ENCODE data around the gene FMO5.
"Not testable (repeated sequence)": the region's sequence is repeated elsewhere in the genome, so short reads cannot be mapped to it uniquely, and the experiment has no call there.

FMO5 gene

GRCh38 chr1:147197324-147197723 lies 27.8 kb downstream of the FMO5 start:
- H3K27ac Mint-ChIP-seq, H3K27me3 Mint-ChIP-seq, H3K4me3 Mint-ChIP-seq, H3K9me3 Mint-ChIP-seq, H3K4me1 Mint-ChIP-seq: not testable (repeated sequence)
- H3K36me3 Mint-ChIP-seq, result peaks cover 15% of the 10 kb centered on the region

- H3K27ac Mint-ChIP-seq, result no peak overlapping the region
- H3K4me1 Mint-ChIP-seq, result no peaks in the 10 kb centered on the region
- peaks cover 9% of the 10 kb centered on the region for H3K36me3 Mint-ChIP-seq
- no peaks in the 10 kb centered on the region for H3K9me3 Mint-ChIP-seq
- no peak overlapping the region for H3K4me3 Mint-ChIP-seq
- no peaks in the 10 kb centered on the region for H3K27me3 Mint-ChIP-seq
These were observed 35.6 kb downstream of the FMO5 start for GRCh38 chr1:147189514-147189913.

DNA sequence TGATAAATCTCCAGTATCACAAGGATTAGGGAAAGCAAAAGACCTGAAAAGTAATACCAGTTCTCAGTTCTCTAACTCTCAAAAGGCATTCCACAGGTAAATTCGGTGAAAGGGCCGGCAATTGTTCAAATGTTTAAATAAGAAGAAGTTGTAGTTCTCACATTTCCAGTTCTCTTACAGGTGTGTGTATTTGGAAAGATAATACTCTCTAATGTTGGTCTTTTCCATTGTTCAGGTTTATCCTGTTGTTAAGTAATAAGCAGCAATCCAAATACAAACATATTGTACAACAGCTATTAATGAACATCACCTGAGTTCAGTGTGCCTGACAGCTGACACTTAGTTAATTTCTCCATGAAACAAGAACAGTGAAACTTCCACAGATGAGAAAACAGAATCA lies 39.7 kb downstream of the FMO5 start:
- Mint-ChIP-seq H3K27me3 (peaks cover 1% of the 10 kb centered on the region), H3K4me1 (no peaks in the 10 kb centered on the region), H3K4me3 (no peak overlapping the region), H3K27ac (no peak overlapping the region), H3K9me3 (no peaks in the 10 kb centered on the region), H3K36me3 (peaks cover 4% of the 10 kb centered on the region)

GRCh38 chr1:147177611-147178380 lies 47.3 kb downstream of the FMO5 start:
- Mint-ChIP-seq H3K9me3 (peaks cover 18% of the 10 kb centered on the region), H3K27ac (no peak overlapping the region), H3K36me3 (peaks cover 23% of the 10 kb centered on the region), H3K4me1 (peaks cover 15% of the 10 kb centered on the region), H3K27me3 (peaks cover 1% of the 10 kb centered on the region), H3K4me3 (no peak overlapping the region)

DNA sequence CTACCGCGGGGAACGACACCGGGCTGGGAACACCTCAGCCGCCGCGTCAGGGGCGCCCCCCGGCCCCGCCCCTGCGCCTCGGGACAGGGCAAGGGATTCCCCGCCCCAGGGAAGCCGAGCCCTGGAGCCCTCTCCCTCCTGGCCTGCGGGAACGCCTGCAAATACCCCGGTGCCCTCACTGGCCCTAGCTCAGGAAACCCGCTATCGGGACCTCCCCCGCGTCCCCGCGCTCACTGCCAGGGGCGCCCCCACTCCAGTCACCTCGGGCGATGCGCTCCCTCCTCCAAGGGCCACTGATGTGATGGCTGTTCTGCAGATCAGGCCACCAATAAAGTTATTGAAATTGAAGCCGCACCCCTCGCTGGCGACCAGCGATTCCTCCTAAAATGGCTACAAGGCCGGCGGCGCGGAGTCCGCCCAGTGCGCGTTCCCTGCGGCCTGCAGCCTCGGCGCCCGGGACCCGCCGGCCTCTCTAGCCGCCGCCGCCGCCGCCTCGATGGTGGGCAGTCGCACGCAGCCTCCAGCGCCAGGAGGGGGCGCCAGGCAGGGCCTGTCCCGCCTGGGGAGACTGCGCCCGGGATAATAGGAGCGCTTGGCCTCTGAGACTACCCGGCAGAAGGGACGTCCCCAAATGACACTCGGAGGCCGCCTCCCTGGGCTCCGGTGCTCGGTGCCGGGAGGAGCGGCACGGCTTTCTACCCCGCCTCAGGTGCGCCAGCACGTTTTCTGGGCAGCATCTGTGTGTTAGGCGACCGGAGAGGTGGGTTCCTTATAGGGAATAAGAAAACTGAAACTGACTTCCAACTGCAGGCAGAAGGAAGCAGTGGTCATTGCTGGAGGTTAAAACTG lies 52.7 kb downstream of the FMO5 start, which contains the start of gene PRKAB2:
Gene PRKAB2, minus strand, starts transcription at position 303 of the 849 bp plus-strand sequence. CDS start 326 bp downstream, outside the sequence.
- peak within 1 kb of the TSS; percentile 97 for H3K4me3 Mint-ChIP-seq
- H3K36me3 Mint-ChIP-seq, result peaks cover 17% of the 10 kb centered on the region
- H3K27me3 Mint-ChIP-seq, result no peaks in the 10 kb centered on the region
- peak within 1 kb of the TSS; percentile 96 for H3K27ac Mint-ChIP-seq
- H3K4me1 Mint-ChIP-seq, result peaks cover 37% of the 10 kb centered on the region
- peaks cover 4% of the 10 kb centered on the region for H3K9me3 Mint-ChIP-seq

DNA sequence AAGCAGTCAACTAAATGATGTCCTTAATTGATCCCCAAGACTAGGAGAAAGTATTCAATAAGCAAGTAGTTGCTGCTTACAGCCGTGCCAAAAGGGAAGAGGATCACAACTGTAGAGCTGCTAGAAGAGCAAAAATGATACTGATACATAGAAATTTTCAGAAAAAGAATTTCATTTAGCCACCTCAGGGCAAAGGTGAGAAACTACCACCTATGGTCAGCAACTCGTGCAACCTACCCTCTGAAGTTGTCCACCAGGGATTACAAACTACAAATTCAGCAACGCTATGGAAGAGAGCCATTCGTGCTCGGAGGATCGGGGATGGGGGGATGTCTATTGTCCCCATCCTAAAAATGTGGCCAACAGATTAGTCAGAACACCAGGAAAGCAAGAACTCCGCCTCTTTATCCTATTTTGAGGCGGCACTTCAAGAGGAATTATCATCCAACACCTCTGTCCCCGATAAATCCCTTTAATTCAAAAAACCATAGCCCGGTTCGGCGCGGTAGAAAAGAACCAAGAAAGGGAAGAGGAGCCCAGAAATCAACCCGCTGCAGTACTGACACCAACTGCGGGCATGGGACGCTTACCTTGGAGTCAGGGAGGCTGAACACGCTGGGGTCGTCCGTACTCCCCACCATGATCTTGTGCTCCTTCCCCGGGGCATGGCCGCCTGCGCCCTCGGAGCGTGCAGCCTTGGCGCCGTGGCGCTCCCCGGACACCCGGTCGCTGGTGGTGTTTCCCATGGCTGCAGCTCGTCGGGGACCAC lies 53.6 kb downstream of the FMO5 start:
- H3K4me1 Mint-ChIP-seq, result peaks cover 39% of the 10 kb centered on the region

GRCh38 chr1:147169840-147170674 lies 55.1 kb downstream of the FMO5 start:
- H3K27ac Mint-ChIP-seq, result no peak overlapping the region
- H3K27me3 Mint-ChIP-seq, result no peaks in the 10 kb centered on the region
- H3K4me3 Mint-ChIP-seq, result peak overlapping the region; percentile 55
- H3K4me1 Mint-ChIP-seq, result peaks cover 41% of the 10 kb centered on the region
- H3K9me3 Mint-ChIP-seq, result no peaks in the 10 kb centered on the region
- H3K36me3 Mint-ChIP-seq, result peaks cover 12% of the 10 kb centered on the region

More for the DNA sequence above, 53.6 kb downstream of the FMO5 start:
- Mint-ChIP-seq H3K9me3 (no peaks in the 10 kb centered on the region), H3K27ac (peak overlapping the region; percentile 89), H3K27me3 (no peaks in the 10 kb centered on the region), H3K36me3 (peaks cover 14% of the 10 kb centered on the region), H3K4me3 (peak overlapping the region; percentile 97)

DNA sequence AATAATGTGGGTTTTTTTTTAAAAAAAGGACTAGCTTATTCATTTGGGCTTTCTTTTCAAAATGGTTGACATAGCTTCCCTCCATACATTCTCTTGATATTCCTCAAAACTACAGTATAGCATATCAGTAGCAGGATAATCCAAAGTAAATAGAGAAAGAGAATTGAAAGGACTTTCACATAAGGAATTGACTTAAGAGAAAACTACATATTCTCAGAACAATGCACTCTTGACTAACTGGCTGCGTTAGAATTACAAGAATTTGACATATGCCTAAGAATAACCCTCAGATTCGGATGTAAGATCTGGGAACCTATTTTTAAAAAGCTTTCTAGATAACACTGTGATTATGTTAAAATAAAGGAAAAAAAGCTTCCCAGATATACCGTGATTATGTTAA lies 56.0 kb downstream of the FMO5 start:
- H3K27me3 Mint-ChIP-seq, result no peaks in the 10 kb centered on the region
- peaks cover 10% of the 10 kb centered on the region for H3K36me3 Mint-ChIP-seq

GRCh38 chr1:147168626-147169058 lies 56.5 kb downstream of the FMO5 start:
- no peaks in the 10 kb centered on the region for H3K9me3 Mint-ChIP-seq
- no peak overlapping the region for H3K27ac Mint-ChIP-seq
- H3K27me3 Mint-ChIP-seq, result no peaks in the 10 kb centered on the region
- no peak overlapping the region for H3K4me3 Mint-ChIP-seq
- peaks cover 35% of the 10 kb centered on the region for H3K4me1 Mint-ChIP-seq
- H3K36me3 Mint-ChIP-seq, result peaks cover 7% of the 10 kb centered on the region

More for the DNA sequence above, 56.0 kb downstream of the FMO5 start:
- no peak overlapping the region for H3K27ac Mint-ChIP-seq
- peaks cover 39% of the 10 kb centered on the region for H3K4me1 Mint-ChIP-seq
- no peaks in the 10 kb centered on the region for H3K9me3 Mint-ChIP-seq
- no peak overlapping the region for H3K4me3 Mint-ChIP-seq

DNA sequence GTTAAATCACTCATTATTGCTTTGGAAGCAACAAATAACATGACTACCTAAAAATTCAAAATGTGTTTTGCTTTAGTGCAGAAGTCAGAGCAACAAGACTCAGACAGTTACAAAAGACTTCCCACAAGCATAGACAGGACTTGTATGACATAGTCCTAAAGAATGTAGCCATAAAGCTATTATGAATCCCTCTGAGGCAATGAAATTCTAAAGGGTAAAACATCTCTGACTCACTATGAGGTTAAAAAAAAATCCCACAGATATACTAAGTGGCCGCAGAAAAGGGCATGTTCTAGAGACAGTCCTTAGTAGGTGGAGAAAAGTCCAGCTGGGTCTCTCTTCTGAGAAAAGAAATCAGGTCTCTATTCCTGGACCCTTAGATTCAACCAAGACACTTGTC lies 57.8 kb downstream of the FMO5 start:
- no peak overlapping the region for H3K4me3 Mint-ChIP-seq
- H3K9me3 Mint-ChIP-seq, result no peaks in the 10 kb centered on the region

DNA sequence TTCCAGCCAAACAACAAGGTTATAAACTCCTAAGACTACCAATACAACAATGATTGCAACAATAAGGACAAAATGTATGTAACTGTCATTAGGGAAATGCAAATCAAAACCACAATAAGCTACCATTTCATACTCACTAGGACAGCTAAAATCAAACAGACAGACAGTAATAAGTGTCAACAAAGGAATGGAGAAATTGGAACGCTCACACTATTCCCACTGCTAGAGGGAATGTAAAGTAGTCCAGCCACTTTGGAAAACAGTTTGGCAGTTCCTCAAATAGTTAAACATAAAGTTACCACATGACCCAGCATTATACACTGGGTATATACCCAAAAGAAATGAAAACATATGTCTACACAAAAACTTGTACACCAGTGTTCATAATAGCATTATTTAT lies 62.1 kb downstream of the FMO5 start:
- Mint-ChIP-seq H3K27ac (no peak overlapping the region), H3K4me1 (peaks cover 4% of the 10 kb centered on the region), H3K9me3 (no peaks in the 10 kb centered on the region), H3K27me3 (no peaks in the 10 kb centered on the region), H3K4me3 (no peak overlapping the region), H3K36me3 (peaks cover 17% of the 10 kb centered on the region)

More for the DNA sequence above, 57.8 kb downstream of the FMO5 start:
- Mint-ChIP-seq H3K36me3 (peaks cover 10% of the 10 kb centered on the region), H3K4me1 (peaks cover 24% of the 10 kb centered on the region), H3K27ac (no peak overlapping the region), H3K27me3 (no peaks in the 10 kb centered on the region)

DNA sequence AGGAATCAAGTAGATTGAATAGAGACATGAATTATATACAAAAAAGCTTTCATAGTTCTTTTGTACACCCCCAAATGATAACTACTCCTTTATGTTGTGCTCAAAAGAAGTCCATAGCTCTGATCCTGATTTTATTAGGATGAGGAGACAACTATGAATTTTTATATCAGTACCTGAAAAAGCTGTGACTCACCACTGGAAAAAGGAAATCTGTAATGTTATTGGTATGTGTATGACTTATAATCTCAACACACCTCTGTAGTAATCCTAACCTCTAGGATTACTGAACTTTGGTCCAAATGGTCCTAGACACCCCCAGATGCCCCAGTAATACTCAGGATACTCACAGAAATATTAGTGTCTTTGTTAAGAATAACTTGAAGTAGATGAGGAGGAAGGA lies 63.0 kb downstream of the FMO5 start:
- H3K27me3 Mint-ChIP-seq, result no peaks in the 10 kb centered on the region
- H3K4me1 Mint-ChIP-seq, result peaks cover 4% of the 10 kb centered on the region
- H3K9me3 Mint-ChIP-seq, result no peaks in the 10 kb centered on the region
- no peak overlapping the region for H3K27ac Mint-ChIP-seq
- no peak overlapping the region for H3K4me3 Mint-ChIP-seq
- H3K36me3 Mint-ChIP-seq, result peaks cover 24% of the 10 kb centered on the region

GRCh38 chr1:147157116-147157515 lies 68.0 kb downstream of the FMO5 start:
- not testable (repeated sequence) for H3K4me1 Mint-ChIP-seq, H3K9me3 Mint-ChIP-seq, H3K27me3 Mint-ChIP-seq, H3K4me3 Mint-ChIP-seq, H3K27ac Mint-ChIP-seq
- peaks cover 19% of the 10 kb centered on the region for H3K36me3 Mint-ChIP-seq

GRCh38 chr1:147156642-147157041 lies 68.5 kb downstream of the FMO5 start:
- Mint-ChIP-seq H3K9me3 (no peaks in the 10 kb centered on the region), H3K27ac (no peak overlapping the region), H3K4me3 (no peak overlapping the region), H3K36me3 (peaks cover 18% of the 10 kb centered on the region), H3K4me1 (no peaks in the 10 kb centered on the region), H3K27me3 (no peaks in the 10 kb centered on the region)

GRCh38 chr1:147152772-147153171 lies 72.4 kb downstream of the FMO5 start:
- H3K4me1 Mint-ChIP-seq, result no peaks in the 10 kb centered on the region
- H3K4me3 Mint-ChIP-seq, result no peak overlapping the region
- no peaks in the 10 kb centered on the region for H3K27me3 Mint-ChIP-seq
- no peak overlapping the region for H3K27ac Mint-ChIP-seq
- peaks cover 13% of the 10 kb centered on the region for H3K36me3 Mint-ChIP-seq
- H3K9me3 Mint-ChIP-seq, result no peaks in the 10 kb centered on the region

All from activated naive CD4-positive, alpha-beta T cell treated with anti-CD3 and anti-CD28 coated beads, Interleukin-2, amount 50 U/mL, for 24 hours (primary cell).